ENCODE data around the gene IL12RB1.

IL12RB1 gene

DNA sequence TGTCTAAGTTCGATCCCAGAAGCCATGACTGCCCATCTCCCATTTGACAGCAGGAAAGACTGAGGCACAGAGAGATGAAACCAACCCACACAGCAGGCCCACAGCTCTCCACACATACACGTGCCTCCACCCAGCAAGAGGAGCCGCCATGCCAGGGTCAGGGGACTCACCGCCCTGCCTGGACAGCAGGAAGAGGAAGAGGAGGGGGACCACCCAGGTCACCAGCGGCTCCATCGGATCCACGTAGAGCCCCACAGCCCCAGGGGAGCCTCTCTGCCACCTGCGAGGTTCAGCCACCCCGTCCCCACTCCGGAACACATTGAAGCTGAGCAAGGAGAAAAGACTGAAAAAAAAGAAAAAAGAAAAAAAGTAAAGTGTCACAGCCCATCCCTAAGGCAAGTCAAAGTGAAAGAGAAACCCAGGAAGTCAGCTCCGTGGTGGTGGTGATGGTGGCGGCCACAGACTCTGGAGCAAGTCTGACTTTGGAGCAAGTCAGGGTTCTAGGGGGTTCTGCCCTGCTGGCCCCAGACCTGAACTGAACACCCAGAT lies at the start of gene IL12RB1:
Gene IL12RB1, minus strand, starts transcription at position 345 of the 549 bp plus-strand sequence. Its CDS starts 111 bp downstream, at position 234.
- DNase-seq = peak; percentile 67

DNA sequence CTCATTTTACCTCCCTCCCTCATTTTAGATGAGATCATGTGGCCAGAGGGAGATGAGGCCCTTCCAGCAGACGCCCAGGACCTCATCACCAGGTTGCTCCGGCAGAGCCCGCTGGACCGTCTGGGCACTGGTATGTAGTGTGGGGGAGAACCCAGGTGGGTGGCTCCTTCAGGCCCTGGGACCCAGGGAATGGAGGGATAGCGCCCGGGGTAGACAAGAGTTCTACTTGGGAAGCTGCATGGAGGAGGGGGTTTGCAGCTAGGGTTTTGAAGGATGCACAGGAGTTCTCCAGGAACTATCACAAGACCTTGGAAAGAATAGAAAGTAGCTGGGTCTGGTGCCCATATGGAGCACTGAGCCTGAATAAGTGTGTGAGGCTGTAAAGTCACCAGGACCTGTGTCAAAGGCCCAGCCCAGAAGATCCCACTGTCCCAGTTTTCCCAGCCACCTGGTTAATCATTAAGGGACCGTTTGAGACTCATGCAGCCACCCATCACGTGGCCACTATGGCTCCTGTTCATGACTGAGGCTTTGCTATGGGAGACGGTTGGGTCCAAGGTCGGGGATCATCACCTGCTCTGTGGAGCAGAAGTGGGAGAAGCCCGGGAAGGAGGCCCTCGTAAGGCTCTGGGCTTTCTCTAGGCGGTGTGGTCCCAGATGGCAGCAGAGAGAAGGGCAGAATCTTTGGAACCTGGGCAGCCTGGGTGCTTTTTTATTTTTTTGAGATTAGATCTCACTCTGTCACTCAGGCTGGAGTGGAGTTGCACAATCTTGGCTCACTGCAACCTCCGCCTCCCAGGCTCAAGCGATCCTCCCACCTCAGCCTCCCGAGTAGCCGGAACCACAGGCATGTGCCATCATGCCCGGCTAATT lies 49.2 kb upstream of the IL12RB1 start:
- no peak for DNase-seq

DNA sequence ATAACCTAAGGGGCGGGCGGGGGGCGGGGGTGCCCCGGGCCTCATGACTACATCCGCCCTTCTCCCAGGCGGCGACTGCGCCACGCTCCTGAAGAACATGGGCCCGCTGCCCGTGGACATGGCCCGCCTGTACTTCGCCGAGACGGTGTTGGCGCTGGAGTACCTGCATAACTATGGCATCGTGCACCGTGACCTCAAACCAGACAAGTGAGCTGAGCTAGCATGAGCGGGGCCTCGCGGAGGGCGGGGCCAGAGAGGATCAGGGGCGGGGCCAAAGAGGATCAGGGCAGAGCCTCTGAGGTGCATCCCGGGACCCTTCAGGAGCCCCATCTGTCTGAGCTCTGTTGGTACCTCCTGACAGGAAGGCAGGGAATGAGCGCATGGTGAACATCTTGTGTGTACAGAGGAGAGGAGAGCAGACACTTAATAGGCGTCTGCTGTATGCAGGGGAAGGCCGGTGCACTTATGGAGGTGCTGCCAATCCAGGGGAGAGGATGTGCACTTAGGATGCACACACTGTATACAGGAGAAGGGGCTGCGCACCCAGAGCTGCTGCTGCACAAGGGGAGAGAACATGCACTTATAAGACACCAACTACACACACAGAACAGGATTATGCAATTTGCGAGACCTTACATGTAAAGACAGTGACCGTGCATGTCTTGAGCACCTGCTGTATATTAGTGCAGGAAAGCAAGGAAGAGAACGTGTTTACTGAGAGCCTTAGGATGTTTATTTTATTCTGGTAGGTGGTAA lies 45.3 kb upstream of the IL12RB1 start:
- DNase-seq = no peak

DNA sequence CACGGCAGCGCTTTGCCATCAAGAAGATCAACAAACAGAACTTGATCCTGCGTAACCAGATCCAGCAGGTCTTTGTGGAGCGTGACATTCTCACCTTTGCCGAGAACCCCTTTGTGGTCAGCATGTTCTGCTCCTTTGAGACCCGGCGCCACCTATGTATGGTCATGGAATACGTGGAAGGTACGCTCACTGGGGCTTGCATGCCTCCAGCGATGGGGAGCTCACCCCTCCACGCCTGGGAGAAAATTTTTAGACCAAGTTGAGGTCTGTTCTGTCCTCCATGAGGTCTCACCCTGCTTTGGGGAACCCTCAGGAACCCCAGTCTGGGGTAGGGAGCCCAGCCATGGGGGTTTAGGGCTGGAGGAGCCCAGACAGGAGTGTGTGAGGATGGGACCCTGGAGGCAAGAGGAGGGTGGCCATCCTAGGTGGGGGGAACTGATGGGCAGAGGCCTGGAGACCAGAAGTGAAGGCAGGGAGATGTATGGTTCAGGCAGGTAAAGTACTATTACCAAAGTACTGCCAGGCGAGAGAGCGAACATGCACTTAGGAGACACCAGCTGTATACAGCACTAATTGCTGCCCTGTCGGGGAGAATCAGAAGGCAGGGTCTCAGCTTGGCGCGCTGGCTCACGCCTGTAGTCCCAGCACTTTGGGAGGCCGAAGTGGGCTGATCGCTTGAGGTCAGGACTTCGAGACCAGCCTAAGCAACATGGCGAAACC lies 43.9 kb upstream of the IL12RB1 start:
- DNase-seq = no peak

DNA sequence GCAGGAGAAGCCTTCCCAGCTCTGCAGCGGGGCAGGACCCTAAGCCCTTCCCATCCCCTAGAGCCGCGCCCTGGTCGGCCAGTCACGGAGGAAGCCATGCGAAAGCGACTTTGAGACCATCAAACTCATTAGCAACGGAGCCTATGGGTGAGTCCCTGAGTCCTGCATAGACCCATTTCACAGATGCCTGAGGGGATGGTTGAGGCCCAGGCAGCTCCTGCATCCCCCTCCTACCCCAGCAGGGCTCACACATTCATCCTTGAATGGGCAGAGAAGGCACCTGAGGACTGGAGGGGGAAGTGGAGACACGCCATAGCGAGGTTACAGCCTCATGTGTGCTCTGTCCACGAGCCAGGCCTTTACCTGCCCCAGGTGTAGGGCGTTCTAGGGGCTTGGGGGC lies 42.1 kb upstream of the IL12RB1 start:
- no peak for DNase-seq

DNA sequence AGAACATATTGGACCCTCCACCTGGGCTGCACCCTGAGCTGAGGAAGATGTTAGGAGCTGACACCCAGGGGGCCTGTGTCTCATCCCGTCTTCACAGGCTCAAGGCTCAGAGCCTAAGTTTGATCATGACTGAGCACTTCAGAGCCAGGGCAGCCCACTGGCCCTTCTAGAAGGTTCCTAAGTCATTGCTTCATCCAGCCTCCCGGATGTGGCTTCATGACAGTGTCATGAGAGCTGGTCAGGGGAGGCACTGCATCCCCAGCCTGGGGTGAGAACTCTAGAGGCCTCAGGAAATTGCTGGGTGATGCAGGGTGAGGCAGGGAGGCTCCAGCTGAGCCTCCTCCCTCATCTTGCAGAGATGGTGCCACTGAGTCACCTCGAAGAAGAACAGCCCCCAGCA lies 41.3 kb upstream of the IL12RB1 start:
- no peak for DNase-seq

DNA sequence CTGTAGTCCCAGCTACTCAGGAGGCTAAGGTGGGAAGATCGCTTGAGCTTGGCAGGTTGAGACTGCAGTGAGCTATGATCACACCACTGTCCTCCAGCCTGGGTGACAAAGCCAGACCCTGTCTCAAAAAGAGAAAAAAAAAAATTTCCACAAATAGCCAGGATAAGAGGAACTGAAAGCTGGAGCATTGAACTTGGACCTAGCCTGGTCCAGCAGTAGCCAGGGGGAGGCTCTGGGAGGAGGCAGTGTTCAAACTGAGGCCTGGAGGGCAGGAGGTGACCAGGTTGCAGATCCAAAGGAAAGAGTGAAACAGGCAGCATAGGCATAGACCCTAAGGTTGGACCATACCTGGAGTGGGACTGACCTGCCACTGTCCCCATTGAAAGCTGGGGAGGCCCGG lies 39.4 kb upstream of the IL12RB1 start:
- no peak for DNase-seq

DNA sequence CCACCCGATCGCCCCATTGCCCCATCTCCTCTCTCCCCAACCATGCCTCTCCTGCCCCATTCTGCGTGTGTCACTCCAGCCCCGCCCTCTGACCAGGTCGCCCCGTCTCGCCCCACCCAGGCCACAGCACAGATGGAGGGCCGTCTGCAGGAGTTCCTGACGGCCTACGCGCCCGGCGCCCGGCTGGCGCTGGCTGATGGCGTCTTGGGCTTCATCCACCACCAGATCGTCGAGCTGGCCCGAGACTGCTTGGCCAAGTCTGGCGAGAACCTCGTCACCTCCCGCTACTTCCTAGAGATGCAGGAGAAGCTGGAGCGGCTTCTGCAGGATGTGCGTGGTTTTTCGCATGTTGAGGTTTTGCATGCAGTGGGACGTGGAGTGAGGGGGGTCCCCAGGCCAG lies 37.1 kb upstream of the IL12RB1 start:
- DNase-seq = no peak

DNA sequence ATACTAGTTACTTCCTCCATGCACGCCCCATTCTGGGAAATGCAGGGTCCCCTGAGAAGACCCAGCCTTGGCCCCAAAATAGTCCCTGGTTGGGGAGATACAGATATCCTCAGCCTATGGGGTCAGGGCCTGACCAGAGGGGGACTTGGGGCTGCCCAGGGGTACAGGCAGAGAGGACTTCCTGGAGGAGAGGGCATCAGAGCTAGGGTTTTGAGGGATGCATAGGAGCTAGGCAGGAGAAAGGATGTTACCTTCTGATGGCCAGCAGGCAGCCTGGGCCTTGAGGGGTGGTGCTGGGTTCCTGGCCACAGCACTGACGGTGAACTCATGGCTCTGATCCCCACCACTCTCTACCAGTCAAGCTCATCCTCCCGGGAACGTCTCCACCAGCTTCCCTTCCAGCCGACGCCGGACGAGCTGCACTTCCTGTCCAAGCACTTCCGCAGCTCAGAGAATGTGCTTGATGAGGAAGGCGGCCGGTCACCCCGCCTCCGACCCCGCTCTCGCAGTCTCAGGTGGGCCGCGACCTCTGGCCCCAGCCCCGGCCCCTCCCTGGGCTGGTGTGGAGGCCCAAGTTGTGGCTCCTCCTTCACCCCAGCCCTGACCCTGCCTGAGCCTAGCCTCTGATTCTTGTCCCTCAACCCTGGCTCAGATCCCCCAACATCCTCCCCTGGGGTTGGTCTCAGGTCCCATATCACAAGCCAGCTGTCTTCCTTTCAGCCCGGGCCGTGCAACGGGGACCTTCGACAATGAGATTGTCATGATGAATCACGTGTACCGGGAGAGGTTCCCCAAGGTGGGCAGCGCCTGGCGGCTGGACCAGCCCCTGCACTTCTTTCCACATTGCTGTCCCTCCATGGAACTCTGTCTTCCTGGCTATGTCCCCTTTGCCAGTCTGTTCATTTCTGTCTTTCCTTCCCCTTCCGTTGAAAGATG lies 36.4 kb upstream of the IL12RB1 start:
- DNase-seq = no peak

DNA sequence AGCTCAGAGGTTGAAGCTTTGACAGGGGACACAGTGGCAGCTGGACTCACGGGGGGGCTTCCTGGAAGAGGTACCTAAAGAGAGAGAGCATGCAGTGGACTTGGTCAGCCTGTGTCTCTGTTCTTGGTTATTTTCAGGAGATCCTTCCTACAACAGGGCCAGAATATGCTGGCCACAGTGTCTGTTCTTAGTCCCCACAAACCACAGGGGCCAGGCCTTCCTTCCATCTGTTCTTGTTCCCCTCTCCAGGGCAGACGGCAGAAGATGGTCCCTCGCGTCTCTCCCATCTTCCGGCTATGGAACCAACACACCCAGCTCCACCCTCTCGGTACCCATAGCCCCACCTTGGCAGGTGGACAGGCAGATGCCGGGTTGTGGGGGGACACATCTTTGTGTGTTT lies 35.7 kb upstream of the IL12RB1 start:
- no peak for DNase-seq

DNA sequence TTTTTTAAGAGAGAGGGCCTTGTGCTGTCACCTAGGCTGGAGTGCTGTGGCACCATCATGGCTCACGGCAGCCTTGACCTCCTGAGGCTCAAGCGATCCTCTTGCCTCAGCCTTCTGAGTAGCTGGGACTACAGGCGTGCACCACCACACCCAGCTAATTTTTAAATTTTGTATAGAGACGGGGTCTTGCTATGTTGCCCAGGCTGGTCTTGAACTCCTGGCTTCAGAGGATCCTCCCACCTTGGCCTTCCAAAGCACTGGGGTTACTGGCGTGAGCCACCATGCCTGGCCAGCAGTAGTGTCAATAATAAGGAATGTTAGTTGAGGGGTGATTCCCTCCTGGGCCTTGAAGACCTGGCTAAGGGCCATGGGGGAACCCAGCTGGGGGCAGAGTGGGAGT lies 34.4 kb upstream of the IL12RB1 start:
- DNase-seq = no peak

DNA sequence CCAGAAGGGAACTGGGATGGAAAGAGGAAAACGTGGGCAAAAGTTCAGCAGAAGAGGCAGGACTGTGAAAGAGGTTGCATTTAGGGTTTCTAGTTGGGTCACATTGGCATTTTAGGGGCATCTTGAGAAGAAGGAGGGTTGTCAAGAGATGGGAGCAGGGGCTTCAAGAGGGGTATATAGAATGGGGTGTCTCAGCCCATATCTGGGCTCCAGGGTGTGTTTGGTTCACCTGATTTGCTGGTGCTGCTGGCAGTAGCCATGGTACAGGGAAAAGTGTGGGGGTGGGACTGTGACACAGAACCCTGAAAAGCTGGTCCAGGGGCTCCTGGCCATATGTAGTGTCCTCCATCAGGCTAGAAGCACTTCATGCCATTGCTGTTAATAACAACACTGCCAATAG lies 33.4 kb upstream of the IL12RB1 start:
- DNase-seq = no peak

DNA sequence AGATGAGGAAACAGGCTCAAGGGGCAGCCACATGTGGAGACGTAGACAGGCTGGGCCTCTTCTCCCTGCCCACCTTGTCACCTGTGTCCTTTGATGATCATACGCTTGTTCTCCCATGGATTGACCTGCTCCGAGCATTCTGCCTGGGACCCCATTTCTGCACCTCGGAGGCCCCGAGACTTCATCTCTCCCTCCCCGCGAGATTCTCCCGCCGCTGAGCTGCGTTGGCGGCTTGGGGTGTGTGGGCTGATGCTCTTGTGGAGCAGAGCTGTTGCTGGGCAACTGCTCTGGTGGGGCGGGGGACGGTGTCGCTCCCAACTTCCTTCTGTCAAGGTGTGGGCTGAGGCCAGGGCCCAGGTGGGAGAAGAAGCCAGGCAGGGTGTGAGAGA lies 33.0 kb upstream of the IL12RB1 start:
- peak; percentile 69 for DNase-seq

DNA sequence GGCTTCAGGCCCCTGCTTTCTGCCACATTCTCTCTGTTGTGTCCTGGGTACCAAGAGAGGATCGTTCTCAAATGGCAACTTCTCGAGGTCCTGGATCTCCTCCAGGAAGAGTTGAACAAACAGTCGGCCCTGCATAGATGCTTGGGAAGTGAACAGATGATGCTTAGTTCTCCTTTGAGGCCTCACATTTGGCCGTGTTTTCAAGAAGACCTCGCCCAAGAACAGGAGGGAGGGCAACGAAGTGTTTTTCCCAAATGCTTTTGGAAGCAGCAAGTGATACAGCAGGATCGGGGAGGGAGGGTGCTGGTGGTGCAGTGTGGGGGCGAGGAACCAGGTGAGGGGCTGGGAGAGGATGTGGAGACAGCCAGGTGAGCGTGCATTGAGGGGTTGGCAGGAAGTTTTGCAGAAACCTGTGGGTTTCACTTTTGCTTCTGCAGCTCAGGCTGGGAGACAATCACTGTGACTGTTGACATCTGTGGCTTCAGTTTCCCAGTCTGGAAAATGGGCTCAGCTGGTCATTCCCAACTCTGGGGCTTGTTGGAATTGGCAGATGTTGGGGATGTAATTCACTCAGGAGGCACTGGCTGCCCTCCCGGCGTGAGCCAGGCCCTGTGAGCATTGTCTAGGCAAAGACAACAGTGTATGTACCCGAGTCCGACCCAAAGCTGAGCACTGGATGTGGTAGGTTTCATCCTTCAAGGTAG lies 32.4 kb upstream of the IL12RB1 start:
- DNase-seq = peak; percentile 76

DNA sequence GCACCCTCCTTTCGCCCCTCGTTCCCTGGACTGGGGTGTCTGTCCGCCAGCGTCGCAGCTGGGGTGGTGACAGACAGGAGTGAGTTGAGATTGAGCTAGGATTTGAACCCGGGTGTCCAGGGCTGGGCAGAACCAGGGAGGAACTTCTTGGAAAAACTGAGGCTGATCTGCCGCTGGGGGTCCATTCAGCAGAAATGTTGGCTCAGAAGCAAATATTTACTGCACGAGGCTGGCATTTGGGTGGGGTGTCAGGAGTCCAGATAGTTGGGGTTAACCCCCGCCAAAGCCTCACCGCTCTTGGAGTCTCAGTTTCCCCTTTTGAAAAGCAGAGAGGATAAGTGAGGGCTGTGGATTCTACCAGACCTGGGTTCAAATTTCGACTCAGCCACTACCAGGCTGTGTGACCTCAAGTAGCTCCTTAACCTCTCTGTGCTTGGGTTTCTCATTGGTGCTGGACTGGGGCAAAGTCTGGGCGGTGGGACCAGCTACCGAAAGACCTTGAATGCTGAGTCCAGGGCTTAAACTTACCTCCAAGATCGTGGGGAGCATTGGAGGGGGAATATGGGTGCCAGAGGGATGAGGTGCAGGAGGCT lies 31.8 kb upstream of the IL12RB1 start:
- DNase-seq = no peak

DNA sequence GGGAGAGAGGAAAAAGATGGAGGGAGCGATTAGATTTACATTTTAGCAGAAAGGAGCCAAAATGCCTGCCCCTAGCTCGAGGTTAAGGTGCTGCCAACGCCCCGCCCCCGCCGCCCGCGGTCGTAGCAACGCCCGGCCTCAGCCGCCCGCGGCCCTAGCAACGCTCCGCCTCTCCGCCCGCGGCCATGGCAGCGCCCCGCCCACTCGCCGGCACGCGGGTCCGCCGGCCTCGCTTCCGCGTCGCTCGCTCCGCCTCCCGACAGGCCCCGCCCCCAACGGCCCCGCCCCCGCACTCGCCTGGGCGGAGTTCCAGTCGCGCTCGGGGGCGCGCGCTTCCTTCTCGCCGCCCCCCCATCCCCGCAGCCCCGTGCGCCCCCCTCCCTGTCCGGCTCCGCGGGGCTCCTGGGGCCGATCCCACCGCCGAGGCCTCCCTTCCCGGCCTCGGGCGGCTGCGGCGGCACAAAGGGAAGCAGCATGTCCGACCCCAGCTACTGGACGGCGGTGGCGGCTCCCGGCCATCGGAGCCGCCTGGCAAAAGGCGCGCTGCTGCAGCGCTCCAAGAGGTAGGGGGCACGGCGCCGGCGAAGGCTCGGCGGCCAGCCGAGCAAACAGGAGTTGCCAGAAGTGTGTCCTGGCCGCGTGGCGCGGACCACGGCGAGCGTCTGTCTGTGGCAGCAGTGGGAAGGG lies 31.1 kb upstream of the IL12RB1 start:
- peak; percentile 92 for DNase-seq

DNA sequence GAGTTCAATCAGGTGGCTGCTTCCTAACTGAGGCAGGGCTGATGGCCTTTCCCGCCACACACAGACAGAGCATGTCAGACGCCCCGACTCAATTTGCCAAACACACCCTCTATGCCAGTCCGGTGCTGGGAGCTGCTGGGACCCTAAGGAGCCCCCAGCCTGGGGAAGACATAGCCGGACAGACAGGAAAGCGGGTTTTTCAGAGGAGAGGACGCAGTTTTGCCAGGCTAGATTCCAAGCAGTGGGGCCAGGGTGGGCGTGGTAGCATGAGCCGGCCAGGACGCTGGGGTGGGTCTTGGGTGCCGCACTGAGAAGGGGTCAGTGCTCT lies 30.6 kb upstream of the IL12RB1 start:
- DNase-seq = no peak

DNA sequence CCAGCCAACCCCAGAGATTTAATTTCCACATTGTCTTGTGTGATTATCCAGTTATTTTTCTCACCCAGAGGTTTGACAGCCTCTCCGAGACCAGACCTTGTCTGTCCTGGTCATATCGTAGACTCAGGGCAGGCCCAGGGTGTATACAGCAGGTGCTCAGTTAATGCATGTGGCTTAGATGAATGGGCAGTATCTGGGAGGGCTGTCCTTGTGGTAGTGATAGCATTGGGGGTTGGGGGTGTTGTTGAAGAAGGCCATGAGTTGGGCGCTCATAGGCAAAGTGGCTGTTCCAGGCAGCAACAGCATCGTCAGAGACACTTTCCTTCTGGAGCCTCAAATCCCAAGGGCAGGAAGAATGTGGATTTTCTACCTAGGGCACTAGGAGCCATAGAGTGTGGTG lies 27.7 kb upstream of the IL12RB1 start:
- no peak for DNase-seq

DNA sequence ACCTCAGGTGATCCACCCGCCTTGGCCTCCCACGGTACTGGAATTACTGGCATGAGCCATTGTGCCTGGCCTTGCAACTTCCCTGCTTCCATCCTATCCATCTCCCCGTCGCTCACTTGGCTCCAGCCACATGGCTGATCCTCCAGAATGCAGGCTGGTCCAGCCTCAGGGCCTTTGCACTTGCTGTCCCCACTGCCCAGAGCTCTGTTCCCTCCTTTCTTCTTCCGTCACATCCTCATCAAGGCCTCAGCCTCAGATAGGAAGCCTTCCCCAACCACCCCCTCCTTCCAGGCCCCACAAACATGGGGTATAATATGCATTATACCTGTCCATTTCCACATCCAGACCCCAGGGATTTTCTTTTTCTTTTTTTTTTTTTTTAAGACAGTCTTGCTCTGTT lies 27.1 kb upstream of the IL12RB1 start:
- DNase-seq = no peak

DNA sequence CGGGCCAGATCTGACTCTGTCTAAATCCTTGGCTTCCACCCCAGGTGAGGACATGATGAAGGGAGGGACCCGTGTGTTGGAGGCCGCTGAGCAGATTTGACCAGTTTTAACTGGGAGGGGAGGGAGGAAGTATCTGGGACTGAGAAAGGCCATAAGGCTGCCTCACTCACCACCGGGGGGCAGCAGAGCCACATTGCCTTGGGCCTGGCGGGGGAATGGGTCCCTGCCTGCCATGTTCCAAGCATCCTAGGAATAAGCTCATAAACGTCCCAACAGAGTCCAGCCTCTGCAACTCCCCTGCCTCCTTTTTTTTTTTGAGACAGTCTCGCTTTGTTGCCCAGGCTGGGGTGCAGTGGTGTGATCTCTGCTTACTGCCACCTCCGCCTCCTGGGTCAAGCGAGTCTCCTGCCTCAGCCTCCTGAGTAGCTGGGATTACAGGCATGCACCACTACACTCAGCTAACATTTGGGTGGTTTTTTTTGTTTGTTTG lies 26.3 kb upstream of the IL12RB1 start:
- peak; percentile 80 for DNase-seq

All from CD4-positive, alpha-beta T cell treated with Interleukin-4 for 4 hours (primary cell).